Left ventricle myocardium inferior (tissue), 1 donor: ENCODE measurements around the gene THSD4. TPM values are rescaled to one million over a fixed set of nuclear protein-coding genes. Genes with fewer than 3 reads are reported as not detected.

Experiments
- DNase-seq: peaks from one replicate; pipeline ENCODE4 v3.0.0-alpha.2; 2020
- H3K27ac ChIP-seq: fragments of 200-600 bp; replicated peaks from 2 replicates; pipeline ENCODE4 v1.8.0; 2021
- H3K27me3 ChIP-seq: fragments of 200-600 bp; 2 replicates; pipeline ENCODE4 v1.8.0; 2021; ENCODE audit warnings: low read depth
- H3K36me3 ChIP-seq: fragments of 200-600 bp; 2 replicates; pipeline ENCODE4 v1.8.0; 2021
- H3K4me1 ChIP-seq: fragments of 200-600 bp; 2 replicates; pipeline ENCODE4 v1.8.0; 2021
- H3K4me3 ChIP-seq: fragments of 200-600 bp; 2 replicates; pipeline ENCODE4 v1.8.0; 2021; ENCODE audit warnings: mild to moderate bottlenecking, moderate library complexity
- H3K9me3 ChIP-seq: fragments of 200-600 bp; replicated peaks from 2 replicates; pipeline ENCODE4 v1.8.0; 2021
- intact Hi-C: fragments of 100-400 bp; cut with micrococcal nuclease; formaldehyde crosslinking; loops from one replicate; pipeline ENCODE4 v1.11.0; 2022
- total RNA-seq: library from RNA; stranded (reverse); fragmentation: NEBNext Ultra II Directional; extraction: Animal tissue kit (Norgen Biotek cat#: 25700); gene quantifications from one replicate; pipeline ENCODE4 v1.2.1, GENCODE V29; 2021
- TF ChIP-seq, protein P1 (sequence below): fragments of 200-600 bp; IDR thresholded peaks from 2 replicates; pipeline ENCODE4 v1.8.0; 2021; ENCODE audit warnings: antibody characterized with exemption, mild to moderate bottlenecking, borderline replicate concordance
- donor health status: DM: no; HTN: yes; CAD: no; lungs with severe emphysema.

The THSD4 gene
- total RNA-seq, 1 donor from 2014 or later, result 95.8 TPM

DNA sequence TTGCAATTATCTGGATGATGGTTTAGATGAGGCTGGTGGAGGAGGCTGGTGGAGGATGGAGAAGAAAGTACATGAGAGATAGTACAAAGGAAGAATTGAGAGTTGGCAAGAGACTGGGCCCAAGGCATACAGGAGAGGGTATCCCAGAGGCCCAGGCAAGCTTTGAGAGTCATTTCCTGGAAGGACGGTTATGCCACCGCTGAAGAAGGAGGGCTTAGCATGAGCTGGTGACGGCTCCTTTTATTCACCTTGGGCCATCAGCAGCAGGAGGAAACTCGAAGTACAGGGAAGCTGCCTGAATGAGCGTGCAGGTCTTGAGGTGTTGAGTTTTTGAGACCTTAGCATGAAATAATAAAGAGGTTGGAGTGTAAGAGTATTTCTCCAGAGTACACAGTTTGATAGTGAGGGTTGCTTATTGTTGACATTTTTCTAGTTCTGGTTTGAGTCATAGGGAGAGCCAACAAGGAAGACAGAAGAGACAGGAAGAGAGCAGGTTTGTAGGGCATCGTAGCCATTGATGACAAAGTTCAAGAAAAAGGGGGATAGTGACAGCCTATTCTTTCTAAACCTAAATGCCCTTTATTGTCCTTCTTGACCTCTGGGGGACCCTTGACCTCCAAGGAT is 13.8 kb downstream of the THSD4 start:
- intact Hi-C loops, result no loop called here
- DNase-seq, result no peak
- Histone ChIP-seq H3K4me3 (no peak overlapping the region), H3K27me3 (no peaks in the 10 kb centered on the region), H3K27ac (peak overlapping the region; percentile 82), H3K4me1 (peaks cover 63% of the 10 kb centered on the region), H3K36me3 (no peaks in the 10 kb centered on the region), H3K9me3 (peaks cover 8% of the 10 kb centered on the region)
- TF ChIP-seq, protein P1, sequence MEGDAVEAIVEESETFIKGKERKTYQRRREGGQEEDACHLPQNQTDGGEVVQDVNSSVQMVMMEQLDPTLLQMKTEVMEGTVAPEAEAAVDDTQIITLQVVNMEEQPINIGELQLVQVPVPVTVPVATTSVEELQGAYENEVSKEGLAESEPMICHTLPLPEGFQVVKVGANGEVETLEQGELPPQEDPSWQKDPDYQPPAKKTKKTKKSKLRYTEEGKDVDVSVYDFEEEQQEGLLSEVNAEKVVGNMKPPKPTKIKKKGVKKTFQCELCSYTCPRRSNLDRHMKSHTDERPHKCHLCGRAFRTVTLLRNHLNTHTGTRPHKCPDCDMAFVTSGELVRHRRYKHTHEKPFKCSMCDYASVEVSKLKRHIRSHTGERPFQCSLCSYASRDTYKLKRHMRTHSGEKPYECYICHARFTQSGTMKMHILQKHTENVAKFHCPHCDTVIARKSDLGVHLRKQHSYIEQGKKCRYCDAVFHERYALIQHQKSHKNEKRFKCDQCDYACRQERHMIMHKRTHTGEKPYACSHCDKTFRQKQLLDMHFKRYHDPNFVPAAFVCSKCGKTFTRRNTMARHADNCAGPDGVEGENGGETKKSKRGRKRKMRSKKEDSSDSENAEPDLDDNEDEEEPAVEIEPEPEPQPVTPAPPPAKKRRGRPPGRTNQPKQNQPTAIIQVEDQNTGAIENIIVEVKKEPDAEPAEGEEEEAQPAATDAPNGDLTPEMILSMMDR, result no peak

DNA sequence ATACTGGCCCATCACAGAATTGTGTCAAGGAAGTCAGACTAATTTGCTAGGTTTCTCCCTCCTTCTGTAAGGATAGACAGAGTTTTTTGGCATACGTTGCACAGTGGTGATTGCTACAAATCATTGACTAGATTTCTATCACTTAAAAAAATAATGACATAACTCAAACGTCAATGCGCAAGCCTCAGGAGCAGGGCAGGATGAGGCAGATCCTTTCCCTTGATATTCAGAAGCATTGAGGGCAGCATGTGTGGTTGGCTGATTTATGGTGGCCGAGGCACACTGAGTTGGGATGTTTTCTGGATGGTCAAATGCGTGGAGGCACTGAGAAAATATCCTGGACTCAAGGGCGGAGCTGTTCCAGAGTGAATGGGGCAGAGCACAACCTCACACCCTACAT is 14.4 kb downstream of the THSD4 start:
- no peaks in the 10 kb centered on the region for H3K27me3 ChIP-seq
- TF ChIP-seq, protein P1, result no peak
- DNase-seq, result no peak
- H3K4me1 ChIP-seq, result peaks cover 67% of the 10 kb centered on the region
- intact Hi-C loops, result no loop called here
- H3K27ac ChIP-seq, result peak overlapping the region; percentile 82
- H3K36me3 ChIP-seq, result no peaks in the 10 kb centered on the region
- H3K9me3 ChIP-seq, result peaks cover 8% of the 10 kb centered on the region
- no peak overlapping the region for H3K4me3 ChIP-seq

DNA sequence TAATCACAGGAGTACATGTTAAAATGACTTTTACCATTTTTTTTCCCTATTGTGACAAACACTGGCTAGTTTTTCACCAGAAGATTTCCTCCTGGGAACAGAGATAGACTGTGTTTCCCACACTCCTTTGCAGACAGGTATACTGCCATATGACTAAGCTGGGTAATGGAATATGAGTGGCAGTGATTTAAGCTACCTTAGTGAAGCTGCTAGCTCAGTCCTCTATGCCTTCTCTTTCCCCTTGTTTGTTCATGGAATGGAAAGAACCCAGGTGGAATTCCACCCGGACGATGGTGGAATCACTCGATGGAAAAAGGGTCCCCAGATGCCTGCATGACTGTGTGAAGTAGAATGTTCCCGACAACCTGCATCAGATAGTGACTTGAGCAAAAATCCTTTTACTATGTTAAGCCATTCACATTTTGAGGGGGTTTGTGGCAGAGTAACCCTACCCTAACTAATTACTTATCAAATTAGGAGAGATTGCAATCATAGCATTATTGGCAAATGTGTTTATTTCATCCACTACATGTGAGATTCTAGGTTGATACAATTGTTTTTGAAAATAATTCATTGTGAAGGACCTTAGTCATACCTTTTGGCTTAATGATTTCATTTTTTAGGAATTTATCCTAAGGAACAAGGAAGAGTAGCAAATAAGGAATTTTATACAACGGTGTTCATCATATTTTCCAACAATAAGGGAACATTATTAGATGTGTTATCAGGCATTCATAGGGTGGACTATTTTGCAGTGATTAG is 16.5 kb downstream of the THSD4 start:
- H3K4me1 ChIP-seq, result peaks cover 64% of the 10 kb centered on the region
- H3K27ac ChIP-seq, result peak overlapping the region; percentile 82
- DNase-seq, result no peak
- no peaks in the 10 kb centered on the region for H3K36me3 ChIP-seq
- intact Hi-C loops, result no loop called here
- no peak overlapping the region for H3K4me3 ChIP-seq
- no peaks in the 10 kb centered on the region for H3K27me3 ChIP-seq
- peaks cover 8% of the 10 kb centered on the region for H3K9me3 ChIP-seq
- TF ChIP-seq, protein P1, result no peak

DNA sequence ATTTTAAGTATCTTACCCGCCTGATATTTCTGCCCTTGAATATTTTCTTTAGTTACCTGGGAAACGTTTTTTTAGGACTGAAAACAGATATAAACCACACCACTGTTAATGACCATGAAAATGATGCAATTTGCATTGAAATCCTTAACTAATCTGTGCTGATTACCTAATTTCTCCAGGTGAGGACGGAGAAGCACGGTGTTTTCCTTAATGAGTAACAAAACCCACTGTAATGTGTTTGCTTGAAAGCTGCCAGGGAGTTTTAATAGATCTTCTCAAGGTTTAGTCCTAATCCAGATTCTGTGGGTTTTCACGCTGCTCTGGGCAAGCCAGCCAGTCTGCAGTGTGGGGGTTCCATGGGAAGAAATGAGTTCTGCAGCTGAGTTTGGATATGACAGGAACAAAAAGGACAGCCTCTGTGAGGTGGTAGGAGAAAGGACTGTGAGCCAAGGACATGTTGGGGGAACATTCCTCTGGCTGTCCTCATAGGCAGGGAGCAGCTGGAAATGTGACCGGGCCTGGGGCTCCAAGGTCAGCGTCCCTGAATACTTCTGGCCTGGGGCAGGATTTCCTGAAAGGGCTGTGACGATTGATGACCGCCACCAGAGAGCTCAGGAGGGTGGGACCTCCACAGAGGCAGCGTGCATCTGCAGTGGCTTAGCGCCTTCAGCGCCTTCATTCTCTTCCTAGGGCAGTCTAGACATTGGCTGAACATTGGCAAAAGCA is 18.6 kb downstream of the THSD4 start:
- TF ChIP-seq, protein P1, result no peak
- intact Hi-C loops, result no loop called here
- Histone ChIP-seq H3K36me3 (no peaks in the 10 kb centered on the region), H3K9me3 (no peaks in the 10 kb centered on the region), H3K4me1 (peaks cover 77% of the 10 kb centered on the region), H3K27ac (peak overlapping the region; percentile 89), H3K27me3 (no peaks in the 10 kb centered on the region), H3K4me3 (peak overlapping the region; percentile 32)
- peak; percentile 55 for DNase-seq

DNA sequence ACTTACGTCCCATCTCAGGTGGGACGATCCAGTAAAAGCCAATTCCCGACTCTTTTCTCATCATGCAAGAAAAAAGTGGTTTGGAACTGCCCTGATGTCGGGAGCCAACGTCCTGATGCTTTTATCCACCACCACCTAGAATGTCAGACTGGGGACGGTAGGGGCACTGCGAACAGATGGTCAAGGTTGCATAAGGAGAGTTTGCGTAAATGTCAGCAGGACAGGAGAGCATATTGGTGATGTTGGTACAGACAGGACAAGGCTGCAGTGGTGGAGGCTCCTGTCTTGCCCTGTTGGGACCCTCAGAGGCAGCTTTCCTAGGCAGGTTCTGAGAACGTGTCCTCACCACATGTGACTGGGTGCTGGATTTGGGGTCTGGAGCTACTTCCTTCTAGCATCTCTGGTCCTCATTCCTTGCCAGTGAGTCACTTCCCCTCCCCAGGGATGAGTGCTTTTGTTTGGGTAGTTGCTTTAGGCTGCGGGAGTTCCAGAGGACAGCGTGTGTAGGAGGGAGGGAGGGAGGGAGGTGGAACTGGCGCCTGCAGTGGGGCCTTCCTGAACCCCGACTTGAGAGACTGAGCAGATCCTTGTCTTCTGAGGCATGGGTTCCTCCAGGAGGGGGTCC is 21.0 kb downstream of the THSD4 start:
- Histone ChIP-seq H3K36me3 (no peaks in the 10 kb centered on the region), H3K4me1 (peaks cover 87% of the 10 kb centered on the region), H3K4me3 (no peak overlapping the region), H3K9me3 (no peaks in the 10 kb centered on the region), H3K27ac (peak overlapping the region; percentile 77), H3K27me3 (no peaks in the 10 kb centered on the region)
- no peak for DNase-seq
- TF ChIP-seq, protein P1, result no peak
- intact Hi-C loops, result no loop called here
